Measurements from ENCODE around the gene DLGAP1.

DLGAP1 gene

GRCh38 chr18:3510024-3510423 is 945.1 kb downstream of the DLGAP1 start:
- ATAC-seq: no peak
- no peak for TF ChIP-seq ISL1 (CRISPR knock-in tag; IDR thresholded peaks at IDR 0.05)
- TF ChIP-seq ARNTL (CRISPR knock-in tag; IDR thresholded peaks at IDR 0.05; ENCODE audit: borderline replicate concordance, low read depth): no peak
- no peak for TF ChIP-seq ZC3H10 (CRISPR knock-in tag; IDR thresholded peaks at IDR 0.05)
- no peak for TF ChIP-seq TOX (CRISPR knock-in tag; IDR thresholded peaks at IDR 0.05; ENCODE audit: borderline replicate concordance)
- TF ChIP-seq SNAI2 (CRISPR knock-in tag; IDR thresholded peaks at IDR 0.05): no peak
- no peak for TF ChIP-seq PPARA (CRISPR knock-in tag; IDR thresholded peaks at IDR 0.05; ENCODE audit: borderline replicate concordance)
- TF ChIP-seq GLIS3 (CRISPR knock-in tag; IDR thresholded peaks at IDR 0.05): no peak
- TF ChIP-seq ZNF70 (CRISPR knock-in tag; IDR thresholded peaks at IDR 0.05): no peak
- TF ChIP-seq PATZ1 (CRISPR knock-in tag; IDR thresholded peaks at IDR 0.05; ENCODE audit: borderline replicate concordance): no peak
- TF ChIP-seq ZNF565 (CRISPR knock-in tag; conservative IDR thresholded peaks at IDR 0.05; ENCODE audit: low read depth): no peak
- no peak for TF ChIP-seq ESRRG (CRISPR knock-in tag; IDR thresholded peaks at IDR 0.05)
- TF ChIP-seq CSRNP3 (CRISPR knock-in tag; IDR thresholded peaks at IDR 0.05): no peak
- no peak for TF ChIP-seq ZFP30 (CRISPR knock-in tag; IDR thresholded peaks at IDR 0.05)
- TF ChIP-seq TSHZ2 (CRISPR knock-in tag; IDR thresholded peaks at IDR 0.05): no peak
- TF ChIP-seq ZFP3 (CRISPR knock-in tag; IDR thresholded peaks at IDR 0.05): no peak

- TF ChIP-seq BACH2 (CRISPR knock-in tag; IDR thresholded peaks at IDR 0.05; ENCODE audit: borderline replicate concordance): no peak
- TF ChIP-seq PATZ1 (CRISPR knock-in tag; IDR thresholded peaks at IDR 0.05; ENCODE audit: borderline replicate concordance): no peak
- no peak for TF ChIP-seq SNAI2 (CRISPR knock-in tag; IDR thresholded peaks at IDR 0.05)
- no peak for TF ChIP-seq TSHZ2 (CRISPR knock-in tag; IDR thresholded peaks at IDR 0.05)
- no peak for ATAC-seq
Observed at GRCh38 chr18:3508576-3509549, 946.2 kb downstream of the DLGAP1 start.

- ATAC-seq: no peak
- no peak for TF ChIP-seq PPARA (CRISPR knock-in tag; IDR thresholded peaks at IDR 0.05; ENCODE audit: borderline replicate concordance)
- no peak for TF ChIP-seq RARB (CRISPR knock-in tag; IDR thresholded peaks at IDR 0.05)
- no peak for TF ChIP-seq ZNF565 (CRISPR knock-in tag; conservative IDR thresholded peaks at IDR 0.05; ENCODE audit: low read depth)
- TF ChIP-seq OSR1 (CRISPR knock-in tag; IDR thresholded peaks at IDR 0.05): no peak
- no peak for TF ChIP-seq ZC3H10 (CRISPR knock-in tag; IDR thresholded peaks at IDR 0.05)
- TF ChIP-seq BACH2 (CRISPR knock-in tag; IDR thresholded peaks at IDR 0.05; ENCODE audit: borderline replicate concordance): no peak
- TF ChIP-seq ARNTL (CRISPR knock-in tag; IDR thresholded peaks at IDR 0.05; ENCODE audit: borderline replicate concordance, low read depth): no peak
- TF ChIP-seq TCF4 (CRISPR knock-in tag; IDR thresholded peaks at IDR 0.05; ENCODE audit: borderline replicate concordance): no peak
- TF ChIP-seq TOX (CRISPR knock-in tag; IDR thresholded peaks at IDR 0.05; ENCODE audit: borderline replicate concordance): no peak
- TF ChIP-seq ESRRG (CRISPR knock-in tag; IDR thresholded peaks at IDR 0.05): no peak
- no peak for TF ChIP-seq ISL1 (CRISPR knock-in tag; IDR thresholded peaks at IDR 0.05)
- no peak for TF ChIP-seq CSDC2 (CRISPR knock-in tag; IDR thresholded peaks at IDR 0.05)
- TF ChIP-seq CSRNP3 (CRISPR knock-in tag; IDR thresholded peaks at IDR 0.05): no peak
Observed at GRCh38 chr18:3504637-3505036, 950.5 kb downstream of the DLGAP1 start.

All from SK-N-SH treated with all-trans-retinoic acid at 6 μM for 48 hours (cell line).